Measurements from ENCODE around the gene TFF3.

The TFF3 gene

DNA sequence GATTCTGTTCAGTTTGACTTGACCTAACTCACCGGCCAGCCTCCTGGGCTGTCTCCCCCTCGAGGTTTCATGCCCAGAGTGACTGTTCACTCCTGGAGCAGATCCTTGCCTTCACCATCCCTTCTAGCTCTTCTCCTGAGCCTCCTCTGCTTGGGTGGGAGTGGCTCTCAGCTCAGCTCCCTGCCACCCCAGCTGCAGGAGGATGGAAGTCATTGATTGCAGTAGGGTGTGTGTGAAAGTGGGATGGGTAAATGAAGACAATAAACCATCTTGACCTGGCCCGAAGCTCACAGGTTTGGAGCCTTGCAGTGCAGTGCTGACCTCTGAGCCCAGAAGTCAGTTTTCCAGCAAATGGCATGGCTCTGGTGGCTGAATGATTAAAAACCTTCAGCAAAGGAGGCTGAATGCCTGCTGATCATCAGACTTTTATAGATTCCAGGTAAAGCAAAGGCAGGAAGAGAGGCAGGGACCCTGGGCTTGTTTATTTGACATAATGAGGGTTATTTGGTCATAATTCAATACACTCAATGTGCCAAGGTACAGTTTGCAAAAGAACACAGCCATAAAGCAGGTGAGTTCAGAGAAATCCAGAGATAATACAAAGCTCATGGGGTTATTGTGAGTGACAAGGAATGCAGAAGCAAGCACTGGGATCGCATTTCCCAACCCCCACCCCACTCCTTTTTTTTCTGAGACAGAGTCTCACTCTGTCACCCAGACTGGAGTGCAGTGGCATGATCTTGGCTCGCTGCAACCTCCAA is 17.5 kb upstream of the TFF3 start:
- H3K27me3 ChIP-seq (ENCODE audit: control insufficient read depth, insufficient read depth, low read length), result no peaks in the 10 kb centered on the region
- peaks cover 6% of the 10 kb centered on the region for H3K4me1 ChIP-seq (ENCODE audit: control insufficient read depth, insufficient read depth, low read length)
- no peaks in the 10 kb centered on the region for H3K9me3 ChIP-seq (ENCODE audit: control insufficient read depth, insufficient read depth, low read length)
- no peaks in the 10 kb centered on the region for H3K36me3 ChIP-seq (ENCODE audit: control insufficient read depth, insufficient read depth, low read length)
- no peak overlapping the region for H3K4me3 ChIP-seq (ENCODE audit: low read depth, low read length)
- no peak overlapping the region for H3K9ac ChIP-seq (ENCODE audit: low read depth, low read length)

DNA sequence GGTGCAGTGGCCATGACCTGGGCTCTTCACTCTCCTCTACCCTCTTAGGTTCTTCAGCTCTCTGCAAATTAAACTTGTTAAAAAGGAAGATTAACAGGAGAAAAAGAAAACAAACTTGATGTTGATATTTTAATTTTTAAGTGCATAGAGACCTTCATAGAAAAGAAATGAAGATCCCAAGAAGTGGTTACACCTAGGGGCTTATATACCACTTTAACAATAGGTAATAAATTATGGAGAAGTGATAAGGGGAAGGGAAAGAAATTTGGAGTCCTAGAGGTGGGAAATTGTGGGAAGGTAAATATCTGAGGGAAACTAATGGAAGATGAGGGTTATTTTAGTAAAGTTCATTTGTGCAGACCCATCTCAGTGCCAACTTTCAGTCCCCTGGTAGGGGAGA is 16.5 kb upstream of the TFF3 start:
- H3K9me3 ChIP-seq (ENCODE audit: control insufficient read depth, insufficient read depth, low read length), result no peaks in the 10 kb centered on the region
- no peak overlapping the region for H3K9ac ChIP-seq (ENCODE audit: low read depth, low read length)
- H3K36me3 ChIP-seq (ENCODE audit: control insufficient read depth, insufficient read depth, low read length), result no peaks in the 10 kb centered on the region
- H3K4me1 ChIP-seq (ENCODE audit: control insufficient read depth, insufficient read depth, low read length), result peaks cover 6% of the 10 kb centered on the region
- H3K27me3 ChIP-seq (ENCODE audit: control insufficient read depth, insufficient read depth, low read length), result no peaks in the 10 kb centered on the region
- H3K4me3 ChIP-seq (ENCODE audit: low read depth, low read length), result no peak overlapping the region

DNA sequence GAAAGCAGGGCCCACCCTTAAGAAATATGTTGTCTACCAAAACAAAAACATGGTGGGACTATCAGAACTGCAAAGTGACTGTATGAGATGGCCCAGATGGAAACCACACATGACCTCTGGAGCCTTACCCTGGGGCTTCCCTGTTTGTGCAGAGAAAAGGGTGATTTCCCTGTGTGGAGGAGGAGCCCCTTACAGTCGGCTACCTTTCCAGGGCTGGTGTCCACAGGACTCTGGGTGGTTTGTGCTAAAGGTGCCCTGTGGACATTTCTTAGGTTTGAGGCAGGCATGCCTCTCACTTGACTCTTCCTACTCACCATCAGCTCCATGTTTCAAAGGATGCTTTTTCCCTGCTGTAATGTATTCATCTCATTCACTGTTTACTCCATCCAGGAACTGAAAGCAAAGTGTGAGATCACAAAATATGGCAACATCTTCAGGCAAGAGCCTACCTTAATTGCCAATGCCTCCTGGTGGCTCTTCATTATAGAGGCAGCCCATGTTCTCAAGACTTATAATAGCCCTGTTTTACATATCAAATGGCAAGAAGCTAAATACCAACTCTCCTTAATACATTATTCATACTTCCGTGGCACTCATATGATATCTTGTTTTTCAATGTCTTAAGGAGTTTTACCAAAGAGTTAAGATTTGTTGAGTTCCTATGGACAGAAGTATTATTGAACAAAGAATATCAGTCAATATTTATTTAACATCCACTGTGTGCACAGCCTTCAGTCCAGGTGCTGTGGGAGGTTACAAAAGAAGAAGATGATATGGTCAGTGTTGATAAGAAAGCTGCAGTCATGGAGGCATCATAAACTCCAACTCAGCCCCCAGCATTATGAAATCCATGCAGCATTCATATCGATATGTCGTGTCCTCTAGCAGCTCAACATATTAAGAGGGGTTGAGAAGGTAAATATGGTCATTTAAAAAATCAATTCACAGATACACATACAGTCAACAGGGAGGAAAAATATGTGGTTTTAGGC is 15.5 kb upstream of the TFF3 start:
- Histone ChIP-seq H3K27me3 (ENCODE audit: control insufficient read depth, insufficient read depth, low read length) (no peaks in the 10 kb centered on the region), H3K4me1 (ENCODE audit: control insufficient read depth, insufficient read depth, low read length) (peaks cover 3% of the 10 kb centered on the region), H3K36me3 (ENCODE audit: control insufficient read depth, insufficient read depth, low read length) (no peaks in the 10 kb centered on the region), H3K4me3 (ENCODE audit: low read depth, low read length) (no peak overlapping the region), H3K9ac (ENCODE audit: low read depth, low read length) (no peak overlapping the region), H3K9me3 (ENCODE audit: control insufficient read depth, insufficient read depth, low read length) (no peaks in the 10 kb centered on the region)

DNA sequence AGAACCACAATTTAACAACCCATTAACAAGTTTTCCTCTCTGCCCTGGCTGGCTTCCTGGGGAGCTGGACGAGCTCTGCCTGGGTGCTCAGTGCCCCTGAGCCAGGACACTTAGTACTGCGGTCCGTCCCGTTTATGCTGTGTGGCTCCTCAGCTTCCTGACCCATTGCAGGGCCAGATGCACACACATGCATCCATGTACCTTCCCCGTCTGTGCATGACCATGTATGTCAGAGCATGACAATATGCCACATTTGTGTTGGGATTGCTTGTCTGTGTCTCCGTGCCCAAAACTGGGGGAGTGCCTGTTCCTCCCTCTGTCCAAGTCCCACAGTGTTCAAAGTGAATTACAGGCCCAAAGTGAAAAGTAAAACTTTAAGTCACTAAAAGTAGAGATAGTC is 9.7 kb upstream of the TFF3 start:
- Histone ChIP-seq H3K9me3 (ENCODE audit: control insufficient read depth, insufficient read depth, low read length) (no peaks in the 10 kb centered on the region), H3K36me3 (ENCODE audit: control insufficient read depth, insufficient read depth, low read length) (no peaks in the 10 kb centered on the region), H3K27me3 (ENCODE audit: control insufficient read depth, insufficient read depth, low read length) (no peaks in the 10 kb centered on the region), H3K4me1 (ENCODE audit: control insufficient read depth, insufficient read depth, low read length) (no peaks in the 10 kb centered on the region), H3K9ac (ENCODE audit: low read depth, low read length) (no peak overlapping the region), H3K4me3 (ENCODE audit: low read depth, low read length) (no peak overlapping the region)

DNA sequence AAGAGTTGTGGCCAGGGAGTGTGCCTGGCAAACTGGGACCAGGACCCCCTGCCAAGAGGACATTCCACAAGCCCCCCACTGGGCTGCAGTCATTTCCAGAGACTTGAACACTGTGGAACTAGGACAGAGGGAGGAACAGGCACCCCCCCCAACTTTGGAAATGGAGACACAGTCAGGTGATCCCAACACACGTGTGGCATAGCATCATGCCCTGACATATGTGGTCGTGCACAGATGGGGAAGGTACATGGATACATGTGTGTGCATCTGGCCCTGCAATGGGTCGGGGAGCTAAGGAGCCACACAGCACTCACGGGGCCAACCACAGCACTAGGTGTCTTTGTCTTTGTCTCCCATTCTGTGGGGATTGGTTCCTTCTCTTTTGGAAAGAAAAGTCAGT is 6.6 kb upstream of the TFF3 start:
- no peaks in the 10 kb centered on the region for H3K9me3 ChIP-seq (ENCODE audit: control insufficient read depth, insufficient read depth, low read length)
- H3K4me1 ChIP-seq (ENCODE audit: control insufficient read depth, insufficient read depth, low read length), result peaks cover 7% of the 10 kb centered on the region
- H3K27me3 ChIP-seq (ENCODE audit: control insufficient read depth, insufficient read depth, low read length), result no peaks in the 10 kb centered on the region
- H3K4me3 ChIP-seq (ENCODE audit: low read depth, low read length), result no peak overlapping the region
- no peak overlapping the region for H3K9ac ChIP-seq (ENCODE audit: low read depth, low read length)
- no peaks in the 10 kb centered on the region for H3K36me3 ChIP-seq (ENCODE audit: control insufficient read depth, insufficient read depth, low read length)

DNA sequence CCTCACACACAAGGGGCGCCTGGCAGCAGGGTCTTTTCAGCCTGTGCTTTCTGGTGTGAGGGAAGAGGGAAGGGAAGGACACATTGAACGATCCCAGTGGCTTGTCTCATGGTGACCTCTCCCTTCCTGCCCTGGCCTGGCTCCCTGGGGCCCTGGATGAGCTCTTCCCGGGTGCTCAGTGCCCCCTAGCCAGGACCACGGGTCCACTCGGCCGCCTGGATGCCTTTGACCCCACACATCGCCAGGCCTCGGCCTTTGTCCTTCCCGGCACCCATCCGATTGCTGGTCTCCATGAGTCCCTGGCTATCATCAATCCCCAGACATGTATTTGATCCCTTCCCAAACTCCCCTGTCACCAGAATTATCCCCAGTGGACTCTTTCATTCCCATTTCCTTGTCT is 6.0 kb upstream of the TFF3 start:
- no peaks in the 10 kb centered on the region for H3K27me3 ChIP-seq (ENCODE audit: control insufficient read depth, insufficient read depth, low read length)
- H3K4me3 ChIP-seq (ENCODE audit: low read depth, low read length), result no peak overlapping the region
- no peak overlapping the region for H3K9ac ChIP-seq (ENCODE audit: low read depth, low read length)
- no peaks in the 10 kb centered on the region for H3K36me3 ChIP-seq (ENCODE audit: control insufficient read depth, insufficient read depth, low read length)
- peaks cover 9% of the 10 kb centered on the region for H3K4me1 ChIP-seq (ENCODE audit: control insufficient read depth, insufficient read depth, low read length)
- H3K9me3 ChIP-seq (ENCODE audit: control insufficient read depth, insufficient read depth, low read length), result no peaks in the 10 kb centered on the region

DNA sequence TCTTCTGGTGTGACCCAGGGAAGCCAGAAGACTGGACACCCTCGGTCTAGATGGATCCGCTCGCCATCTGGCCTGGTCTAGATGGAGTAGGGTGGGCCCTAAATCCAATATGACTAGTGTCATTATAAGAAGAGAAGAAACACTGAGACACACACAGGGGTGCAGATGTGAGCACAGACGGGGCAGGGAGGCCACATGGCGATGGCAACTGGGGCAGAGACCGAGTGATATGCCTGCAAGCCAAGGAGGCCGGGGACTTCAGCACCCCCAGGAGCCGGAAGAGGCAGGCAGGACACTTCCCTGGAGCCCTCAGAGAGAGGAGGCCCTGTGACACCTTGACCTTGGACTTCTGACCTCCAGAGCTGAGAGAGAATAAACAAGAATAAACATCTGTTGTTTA is 5.6 kb upstream of the TFF3 start:
- peaks cover 9% of the 10 kb centered on the region for H3K4me1 ChIP-seq (ENCODE audit: control insufficient read depth, insufficient read depth, low read length)
- no peak overlapping the region for H3K9ac ChIP-seq (ENCODE audit: low read depth, low read length)
- no peaks in the 10 kb centered on the region for H3K36me3 ChIP-seq (ENCODE audit: control insufficient read depth, insufficient read depth, low read length)
- no peaks in the 10 kb centered on the region for H3K27me3 ChIP-seq (ENCODE audit: control insufficient read depth, insufficient read depth, low read length)
- no peak overlapping the region for H3K4me3 ChIP-seq (ENCODE audit: low read depth, low read length)
- no peaks in the 10 kb centered on the region for H3K9me3 ChIP-seq (ENCODE audit: control insufficient read depth, insufficient read depth, low read length)

DNA sequence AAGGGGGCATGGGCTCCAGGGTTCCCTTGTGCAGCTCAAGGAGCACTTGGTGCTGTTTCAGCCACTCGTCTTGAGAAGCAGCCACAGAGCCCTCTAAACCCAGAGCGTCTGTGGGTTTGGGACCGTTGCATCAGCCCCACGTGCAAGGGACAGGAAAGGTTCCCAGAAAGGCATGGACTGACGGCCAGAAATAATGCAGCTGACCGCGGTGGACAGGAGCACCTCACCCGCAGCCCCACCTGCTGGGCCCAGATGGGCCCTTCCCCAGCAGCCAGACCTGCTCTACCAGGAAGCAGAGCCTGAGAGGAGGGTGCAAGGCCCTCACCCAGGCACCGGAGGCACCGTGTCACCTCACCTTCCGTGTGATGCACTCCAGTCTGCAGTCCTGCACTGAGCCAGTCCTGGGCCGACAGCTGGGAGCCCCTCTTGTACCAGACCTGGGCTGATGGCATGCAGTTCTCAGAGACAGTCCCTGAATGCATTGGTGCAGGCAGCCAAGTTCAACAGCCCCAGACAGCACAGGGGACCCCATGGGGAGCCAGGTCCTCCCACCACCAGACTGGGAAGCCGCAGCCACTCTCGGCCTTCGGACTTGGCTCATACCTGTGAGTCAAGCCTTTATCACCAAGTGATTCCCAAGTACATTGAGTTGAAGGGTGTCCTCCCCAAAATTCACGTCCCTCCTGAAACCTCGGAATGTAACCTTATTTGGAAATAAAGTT is 4.8 kb upstream of the TFF3 start:
- Histone ChIP-seq H3K9ac (ENCODE audit: low read depth, low read length) (no peak overlapping the region), H3K27me3 (ENCODE audit: control insufficient read depth, insufficient read depth, low read length) (no peaks in the 10 kb centered on the region), H3K4me1 (ENCODE audit: control insufficient read depth, insufficient read depth, low read length) (peaks cover 9% of the 10 kb centered on the region)

DNA sequence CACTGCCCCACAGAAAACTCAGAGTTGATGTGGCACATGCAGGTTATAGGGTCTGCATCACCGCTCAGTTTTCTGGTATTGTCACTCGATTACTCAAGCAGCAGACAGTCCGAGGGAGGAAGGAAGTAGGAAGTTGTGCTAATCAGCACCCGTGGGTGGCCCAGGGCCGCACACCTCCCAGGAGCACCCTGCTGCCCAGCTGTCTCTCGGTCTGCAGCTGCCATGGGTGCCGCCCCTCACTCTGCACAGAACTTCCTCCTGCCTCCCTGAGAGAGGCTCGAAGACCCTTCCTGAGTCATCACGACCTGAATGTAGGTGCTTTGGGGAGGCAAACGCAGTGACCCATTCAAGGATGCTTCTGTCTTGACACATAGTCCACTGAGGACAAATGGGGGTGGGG is 4.2 kb upstream of the TFF3 start:
- H3K9ac ChIP-seq (ENCODE audit: low read depth, low read length), result no peak overlapping the region
- H3K27me3 ChIP-seq (ENCODE audit: control insufficient read depth, insufficient read depth, low read length), result no peaks in the 10 kb centered on the region
- no peak overlapping the region for H3K4me3 ChIP-seq (ENCODE audit: low read depth, low read length)
- H3K4me1 ChIP-seq (ENCODE audit: control insufficient read depth, insufficient read depth, low read length), result peaks cover 9% of the 10 kb centered on the region
- H3K9me3 ChIP-seq (ENCODE audit: control insufficient read depth, insufficient read depth, low read length), result no peaks in the 10 kb centered on the region
- H3K36me3 ChIP-seq (ENCODE audit: control insufficient read depth, insufficient read depth, low read length), result no peaks in the 10 kb centered on the region

More for the DNA sequence above, 4.8 kb upstream of the TFF3 start:
- Histone ChIP-seq H3K9me3 (ENCODE audit: control insufficient read depth, insufficient read depth, low read length) (no peaks in the 10 kb centered on the region), H3K36me3 (ENCODE audit: control insufficient read depth, insufficient read depth, low read length) (no peaks in the 10 kb centered on the region), H3K4me3 (ENCODE audit: low read depth, low read length) (no peak overlapping the region)

DNA sequence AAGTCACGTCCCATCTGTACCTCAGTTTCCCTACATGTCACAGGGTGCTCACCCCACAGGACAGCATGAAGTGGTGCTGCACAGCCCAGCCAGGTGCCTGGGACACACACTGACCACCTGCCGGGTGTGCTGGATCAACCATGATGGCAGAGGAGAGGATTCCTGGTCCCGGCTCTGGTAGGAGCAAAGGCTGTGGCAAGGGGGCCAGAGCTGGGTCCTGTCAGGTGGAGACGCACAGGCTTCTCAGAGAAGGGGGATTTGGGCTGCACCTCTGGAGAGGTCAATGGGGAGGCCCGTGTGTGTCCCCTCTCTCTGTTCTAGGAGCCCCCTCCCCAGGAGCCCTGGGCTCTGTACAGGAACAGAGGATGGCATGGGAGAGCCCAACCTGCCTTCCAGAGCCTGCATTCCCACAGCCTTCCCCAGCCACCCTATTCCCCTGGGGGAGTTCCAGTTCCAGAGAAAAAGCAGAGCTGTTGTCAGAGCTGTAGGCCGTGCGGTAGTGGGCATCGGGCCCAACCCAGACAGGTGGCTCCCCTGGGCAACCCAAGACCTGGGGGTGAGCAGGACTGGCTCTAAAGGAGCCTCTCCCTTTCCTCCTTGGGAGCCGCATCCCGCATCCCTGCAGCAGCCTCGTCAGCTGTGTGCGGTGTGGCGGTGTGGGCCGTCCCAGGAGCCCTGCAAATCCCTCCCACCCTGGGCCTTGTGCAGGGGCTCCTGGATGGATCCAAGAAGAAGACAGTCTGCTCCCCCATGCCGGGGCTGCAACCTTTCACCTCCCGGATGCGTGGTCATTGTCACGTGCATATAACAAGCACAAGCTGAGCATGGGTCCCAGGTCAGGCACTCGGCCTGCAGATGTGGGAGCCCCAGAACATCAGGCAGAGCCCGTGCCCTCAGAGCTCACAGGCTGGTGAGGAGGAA is 2.9 kb upstream of the TFF3 start:
- H3K4me1 ChIP-seq (ENCODE audit: control insufficient read depth, insufficient read depth, low read length), result peaks cover 16% of the 10 kb centered on the region

DNA sequence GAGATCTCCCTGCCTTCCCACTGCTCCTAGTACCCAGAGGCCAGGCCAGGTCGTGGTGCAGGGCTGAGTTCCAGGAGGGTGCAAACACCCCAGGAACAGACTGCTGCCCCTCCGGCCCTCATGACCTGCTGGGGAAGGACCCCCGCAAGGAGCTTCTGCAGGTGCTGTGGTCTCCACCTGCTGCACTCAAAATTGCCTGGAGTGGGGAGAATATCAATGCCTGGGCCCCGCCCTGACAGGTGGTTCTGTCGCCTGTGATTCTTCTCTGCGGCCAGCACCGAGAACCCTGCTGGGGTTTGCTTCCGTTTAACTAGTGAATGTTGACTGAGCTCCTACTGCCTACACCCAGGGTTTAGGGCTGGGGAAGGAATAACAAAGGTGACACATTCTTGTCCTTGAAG is 2.1 kb upstream of the TFF3 start:
- Histone ChIP-seq H3K9ac (ENCODE audit: low read depth, low read length) (no peak overlapping the region), H3K4me3 (ENCODE audit: low read depth, low read length) (no peak overlapping the region), H3K9me3 (ENCODE audit: control insufficient read depth, insufficient read depth, low read length) (no peaks in the 10 kb centered on the region)

More for the DNA sequence above, 2.9 kb upstream of the TFF3 start:
- no peaks in the 10 kb centered on the region for H3K27me3 ChIP-seq (ENCODE audit: control insufficient read depth, insufficient read depth, low read length)
- H3K4me3 ChIP-seq (ENCODE audit: low read depth, low read length), result no peak overlapping the region
- no peak overlapping the region for H3K9ac ChIP-seq (ENCODE audit: low read depth, low read length)
- H3K36me3 ChIP-seq (ENCODE audit: control insufficient read depth, insufficient read depth, low read length), result no peaks in the 10 kb centered on the region
- H3K9me3 ChIP-seq (ENCODE audit: control insufficient read depth, insufficient read depth, low read length), result no peaks in the 10 kb centered on the region

More for the DNA sequence above, 2.1 kb upstream of the TFF3 start:
- Histone ChIP-seq H3K27me3 (ENCODE audit: control insufficient read depth, insufficient read depth, low read length) (no peaks in the 10 kb centered on the region), H3K36me3 (ENCODE audit: control insufficient read depth, insufficient read depth, low read length) (no peaks in the 10 kb centered on the region), H3K4me1 (ENCODE audit: control insufficient read depth, insufficient read depth, low read length) (peaks cover 17% of the 10 kb centered on the region)
